GM12878 (cell line): ENCODE results near the gene ARVCF. TPM values are rescaled to one million over a fixed set of nuclear protein-coding genes. Genes with fewer than 3 reads are reported as not detected.

ENCODE experiments used
- ATAC-seq: fragments of 200-7000 bp; cut with Tn5 transposase; 3 replicates; pipeline ENCODE4 v1.9.1; 2020; ENCODE audit warnings: mild to moderate bottlenecking, moderate library complexity
- BruUV-seq: library from RNA; stranded (reverse); fragments of 400-500 nt; replicated peaks from 2 replicates; lab custom pipeline; 2021; lab: Mats Ljungman, UMichigan
- CTCF ChIA-PET: fragments of 300-600 bp; sonication (Branson Sonifier 250); formaldehyde crosslinking; extraction: SDS; loops from one replicate; lab custom pipeline; 2021; ENCODE audit warnings: inconsistent platforms; lab: Yijun Ruan, JAX
- POLR2A ChIA-PET: fragments of 350-600 bp; formaldehyde crosslinking; extraction: SDS; loops from one replicate; lab custom pipeline; 2021; ENCODE audit warnings: inconsistent platforms; lab: Charles Lee
- RAD21 ChIA-PET: fragments of 300-600 bp; sonication (Branson Sonifier 250); formaldehyde crosslinking; loops from one replicate; lab custom pipeline; 2023; ENCODE audit warnings: antibody characterized with exemption; ENCODE audit not compliant: unreplicated experiment; lab: Charles Lee
- SMC1A ChIA-PET: fragments of 300-600 bp; sonication (Branson Sonifier 250); formaldehyde crosslinking; loops from one replicate; lab custom pipeline; 2023; ENCODE audit not compliant: unreplicated experiment, uncharacterized antibody; lab: Charles Lee
- DNase-seq: peaks from one replicate; pipeline ENCODE4 v3.0.0-alpha.2; 2011; ENCODE audit warnings: low read depth, low spot score
- FAIRE-seq: peaks from 3 replicates; lab custom pipeline; 2011; peaks lifted over from hg19 to GRCh38; lab: Jason Lieb, UNC
- H2AFZ ChIP-seq: 2 replicates; pipeline ENCODE4 v1.6.0; 2011; ENCODE audit warnings: low read depth, low read length, control low read depth; ENCODE audit not compliant: control insufficient read depth
- H3K27ac ChIP-seq: 2 replicates; pipeline ENCODE4 v1.5.1; 2011; ENCODE audit warnings: control low read depth; ENCODE audit not compliant: control insufficient read depth, insufficient read depth
- H3K27me3 ChIP-seq, 2 experiments: replicated peaks in 1 of 2; 2 replicates each; pipeline versions ENCODE4 v1.6.0 to v1.6.1; 2011; ENCODE audit warnings: low read length in 1 of 2; ENCODE audit not compliant: control insufficient read depth in 2 of 2, insufficient read depth in 2 of 2
- H3K36me3 ChIP-seq, 2 experiments: 2 replicates each; pipeline ENCODE4 v1.5.1; 2011; ENCODE audit warnings: low read length in 1 of 2; ENCODE audit not compliant: control insufficient read depth in 2 of 2, insufficient read depth in 2 of 2
- H3K4me1 ChIP-seq: 2 replicates; pipeline ENCODE4 v1.6.1; 2011; ENCODE audit warnings: mild to moderate bottlenecking, low read length, moderate library complexity, mixed read lengths; ENCODE audit not compliant: control insufficient read depth, insufficient read depth
- H3K4me2 ChIP-seq: 2 replicates; pipeline ENCODE4 v1.6.0; 2011; ENCODE audit warnings: control low read depth; ENCODE audit not compliant: control insufficient read depth, insufficient read depth
- H3K4me3 ChIP-seq: fragments of 200-600 bp; sonication (generic); 2 replicates; pipeline ENCODE4 v1.5.1; 2016
- H3K79me2 ChIP-seq: 2 replicates; pipeline ENCODE4 v1.6.0; 2011; ENCODE audit warnings: low read length; ENCODE audit not compliant: control insufficient read depth, insufficient read depth
- H3K9ac ChIP-seq: 2 replicates; pipeline ENCODE4 v1.8.0; 2011; ENCODE audit warnings: low read length, control low read depth, mixed read lengths; ENCODE audit not compliant: control insufficient read depth, insufficient read depth
- H3K9me3 ChIP-seq: replicated peaks from 3 replicates; pipeline ENCODE4 v1.5.1; 2011; ENCODE audit warnings: mild to moderate bottlenecking, low read length; ENCODE audit not compliant: control insufficient read depth, insufficient read depth
- H4K20me1 ChIP-seq: 2 replicates; pipeline ENCODE4 v1.6.0; 2011; ENCODE audit not compliant: control insufficient read depth, insufficient read depth
- ATF3 ChIP-seq: IDR thresholded peaks from 2 replicates; pipeline ENCODE4 v1.6.1; 2011; ENCODE audit warnings: low read depth, mild to moderate bottlenecking, low read length, moderate library complexity, borderline replicate concordance; ENCODE audit errors: extremely low read depth
- ATF7 ChIP-seq: fragments of 450-650 bp; IDR thresholded peaks from 2 replicates; pipeline ENCODE4 v1.6.1; 2016; ENCODE audit warnings: low read depth, mild to moderate bottlenecking
- CHD2 ChIP-seq: IDR thresholded peaks from 2 replicates; pipeline ENCODE4 v1.6.1; 2011; ENCODE audit warnings: low read depth, low read length, improper control_type of control experiment, borderline replicate concordance
- E4F1 ChIP-seq: fragments of 450-650 bp; IDR thresholded peaks from 2 replicates; pipeline ENCODE4 v1.6.1; 2018; ENCODE audit warnings: borderline replicate concordance, mild to moderate bottlenecking; ENCODE audit not compliant: partially characterized antibody
- JUNB ChIP-seq: IDR thresholded peaks from 2 replicates; pipeline ENCODE4 v1.6.1; 2016; ENCODE audit warnings: antibody characterized with exemption, mild to moderate bottlenecking
- PBX3 ChIP-seq: IDR thresholded peaks from 2 replicates; pipeline ENCODE4 v1.6.1; 2011; ENCODE audit warnings: mild to moderate bottlenecking, low read depth, low read length, moderate library complexity; ENCODE audit not compliant: insufficient replicate concordance
- RB1 ChIP-seq: fragments of 450-650 bp; formaldehyde crosslinking; IDR thresholded peaks from 2 replicates; pipeline ENCODE4 v1.6.1; 2017; ENCODE audit warnings: mild to moderate bottlenecking, borderline replicate concordance
- RCOR1 ChIP-seq: conservative IDR thresholded peaks from 2 replicates; pipeline ENCODE4 v1.6.1; 2012; ENCODE audit warnings: low read depth, low read length, improper control_type of control experiment
- RUNX3 ChIP-seq: IDR thresholded peaks from 2 replicates; pipeline ENCODE4 v1.6.1; 2012; ENCODE audit warnings: low read length, inconsistent platforms
- SIX5 ChIP-seq: IDR thresholded peaks from 2 replicates; pipeline ENCODE4 v1.6.1; 2011; ENCODE audit warnings: mild to moderate bottlenecking, low read depth, low read length, moderate library complexity; ENCODE audit not compliant: severe bottlenecking
- SUPT20H ChIP-seq: IDR thresholded peaks from 2 replicates; pipeline ENCODE4 v1.6.1; 2011; ENCODE audit warnings: low read depth, mild to moderate bottlenecking, low read length, moderate library complexity, borderline replicate concordance; ENCODE audit not compliant: control insufficient read depth
- WGBS: methylation state at CpG from one replicate; pipeline ENCODE4 v1.1.6; 2016; ENCODE audit warnings: low lambda C conversion rate; ENCODE audit not compliant: insufficient replicate concordance, insufficient coverage; ENCODE audit errors: missing lambda C conversion rate; 5-methylcytosine and 5-hydroxymethylcytosine counted together
- in situ Hi-C: fragments of 300-500 bp; cut with MboI; formaldehyde crosslinking; loops from 9 replicates; pipeline ENCODE4 v1.14.3; 2018; ENCODE audit warnings: mixed read lengths
- intact Hi-C: fragments of 100-400 bp; cut with micrococcal nuclease; formaldehyde crosslinking; loops from one replicate; pipeline ENCODE4 v1.14.2; 2022; ENCODE audit not compliant: unreplicated experiment
- polyA plus RNA-seq, 11 experiments: library from polyadenylated mRNA; depleted of rRNA in 4 of 11; unstranded in 6 of 11; stranded (reverse) in 5 of 11; fragments of >200 nt; fragmentation: Nextera tagmentation in 4 of 11; fragmentation: Illumina TruSeq in 1 of 11; extraction: Ambion mirVana in 4 of 11; extraction: Trizol in 1 of 11; gene quantifications; 1 replicate in 1 of 11; 2 replicates in 10 of 11; pipeline versions ENCODE4 v1.2.1 to v1.2.3, GENCODE V29; 2011 to 2016; ENCODE audit warnings: inconsistent platforms in 2 of 11, missing spikeins in 2 of 11, low read depth in 1 of 11
- total RNA-seq, 4 experiments: library from RNA; depleted of rRNA in 3 of 4; stranded (reverse); fragments of >200 nt in 3 of 4; fragmentation: Illumina TruSeq in 1 of 4; extraction: Trizol in 1 of 4; gene quantifications; 2 replicates each; pipeline versions ENCODE4 v1.2.1 to v1.2.3, GENCODE V29; 2013 to 2021

ARVCF gene
- total and polyA plus RNA-seq, 10 of the 15 experiments (the other 5 are each of a cell fraction or from before 2014, with no cell fraction given) = 0.13 to 1.9 (median 1.0) TPM; not detected in 2

GRCh38 chr22:20009018-20009491, 7.6 kb downstream of the ARVCF start:
- ATAC-seq = no peak

GRCh38 chr22:20008221-20008995, 8.2 kb downstream of the ARVCF start:
- Histone ChIP-seq H3K4me1 (no peaks in the 10 kb centered on the region), H3K4me3 (no peak overlapping the region), H3K9ac (no peak overlapping the region), H3K79me2 (no peaks in the 10 kb centered on the region), H3K27me3 (no peaks in the 10 kb centered on the region), H3K4me2 (no peak overlapping the region), H3K36me3 (no peaks in the 10 kb centered on the region), H4K20me1 (no peaks in the 10 kb centered on the region), H3K27ac (no peak overlapping the region), H3K9me3 (peaks cover 2% of the 10 kb centered on the region; the same call in 2 of the 3 replicates), H2AFZ (no peak overlapping the region)
- FAIRE-seq (no peak), ATAC-seq (no peak; the same call in 2 of the 3 replicates), DNase-seq (no peak)
- in situ Hi-C loops (no loop called here), intact Hi-C loops (no loop called here)
- 54% methylated on average over 11 of the region's 11 CpGs for WGBS
- no TSS peak for BruUV-seq
- ChIA-PET CTCF (interaction anchor here (0.7 kb wide), 1 partner anchor 15 kb away, joined by 3 read pairs; no protein-coding TSS in a partner anchor), SMC1A (no interaction called here), RAD21 (no interaction called here), POLR2A (no interaction called here)
- TF ChIP-seq JUNB = no peak
- TF ChIP-seq SUPT20H = no peak
- no peak for TF ChIP-seq RUNX3
- TF ChIP-seq ATF7 = no peak
- no peak for TF ChIP-seq RCOR1
- TF ChIP-seq CHD2 = no peak
- TF ChIP-seq E4F1 = no peak
- TF ChIP-seq ATF3 = no peak
- no peak for TF ChIP-seq RB1

More at GRCh38 chr22:20009018-20009491, 7.6 kb downstream of the ARVCF start:
- TF ChIP-seq PBX3 (no peak), SIX5 (no peak)
- no peaks in the 10 kb centered on the region for H3K4me1 ChIP-seq
- H3K9me3 ChIP-seq = peaks cover 2% of the 10 kb centered on the region; the same call in 2 of the 3 replicates
- in situ Hi-C loops = no loop called here
- 78% methylated on average over 9 of the region's 9 CpGs for WGBS
- H3K79me2 ChIP-seq = no peaks in the 10 kb centered on the region
- no peak overlapping the region for H3K4me3 ChIP-seq
- no peaks in the 10 kb centered on the region for H3K27me3 ChIP-seq
- ChIA-PET RAD21 (no interaction called here), POLR2A (no interaction called here), CTCF (no interaction called here), SMC1A (no interaction called here)
- no TSS peak for BruUV-seq
- FAIRE-seq (no peak), DNase-seq (no peak)
- H3K4me2 ChIP-seq = no peak overlapping the region
- intact Hi-C loops = no loop called here
- H3K9ac ChIP-seq = no peak overlapping the region
- no peaks in the 10 kb centered on the region for H4K20me1 ChIP-seq
- H3K36me3 ChIP-seq = no peaks in the 10 kb centered on the region
- no peak overlapping the region for H3K27ac ChIP-seq
- no peak overlapping the region for H2AFZ ChIP-seq
